Stimulated activated CD4-positive, alpha-beta T cell treated with anti-CD3 and anti-CD28 coated beads, Interleukin-12 subunit alpha, Interleukin-12 subunit beta, amount 100 ng/mL, for 4 hours (primary cell): Measurements from ENCODE around the gene ERCC6L.
A peak's percentile ranks its signal among the peaks of the same experiment; 100 is the strongest.
"Not testable (repeated sequence)": the region's sequence is repeated elsewhere in the genome, so short reads cannot be mapped to it uniquely, and the experiment has no call there.

Experiments used
- DNase-seq: peaks from one replicate; pipeline ENCODE4 v3.0.0-alpha.2; 2020

ERCC6L gene

DNA sequence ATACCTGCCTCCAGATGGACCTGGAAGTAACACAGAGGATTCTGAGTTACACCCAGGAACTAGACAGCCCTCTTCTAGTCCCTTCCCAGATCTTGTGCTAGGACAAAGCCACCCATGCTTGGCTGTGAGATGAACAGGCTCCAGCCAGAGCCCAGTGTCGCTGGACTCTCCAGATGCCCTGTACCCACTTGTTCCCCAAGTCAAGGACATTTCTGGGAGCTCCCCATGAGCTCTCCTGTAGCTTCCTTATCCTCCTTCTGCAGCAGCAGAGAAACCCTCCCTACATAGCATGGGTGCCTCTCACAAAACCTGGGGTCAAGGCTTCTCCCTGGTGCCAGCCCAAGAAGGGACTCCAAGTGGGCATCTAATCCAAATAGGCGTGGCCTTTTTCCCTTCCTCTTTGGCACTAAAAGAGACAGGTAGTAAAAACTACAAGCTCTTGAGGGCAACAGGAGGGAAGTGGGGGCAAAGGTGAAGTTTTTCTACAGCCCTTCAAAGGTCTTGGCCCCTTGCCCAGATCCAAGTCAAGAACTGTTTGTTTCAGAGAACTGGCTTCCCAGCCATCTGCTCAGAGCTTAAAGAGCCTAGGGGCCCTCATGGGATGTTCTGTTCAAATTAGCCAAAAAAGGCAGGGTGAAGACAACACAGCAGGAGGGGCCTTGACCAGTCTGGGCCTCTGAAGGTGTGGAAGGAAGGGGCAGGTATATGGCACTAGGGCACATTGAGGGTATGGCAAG lies 8.5 kb upstream of the ERCC6L start:
- no peak for DNase-seq

- peak; percentile 31 for DNase-seq
These were observed 6.7 kb upstream of the ERCC6L start for GRCh38 chrX:72245461-72246089.

DNA sequence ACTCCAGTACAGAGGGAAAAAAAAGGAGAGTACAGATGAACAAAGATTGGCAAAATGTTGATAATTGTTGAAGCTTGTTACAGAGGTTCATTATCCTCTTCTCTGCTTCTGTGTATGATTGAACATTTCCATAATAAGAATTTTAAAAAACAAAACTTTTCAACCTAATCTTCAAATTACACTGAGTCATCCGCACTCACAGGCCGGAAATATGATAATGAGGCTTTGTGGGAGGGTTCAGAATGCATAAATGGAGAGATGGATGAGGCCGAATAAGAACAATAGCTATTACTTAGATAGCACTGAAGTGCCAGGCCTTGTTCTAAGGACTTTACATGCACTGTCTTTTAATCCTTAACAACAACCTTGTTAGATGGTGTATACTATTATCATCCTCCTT lies 4.6 kb upstream of the ERCC6L start:
- DNase-seq = no peak

DNA sequence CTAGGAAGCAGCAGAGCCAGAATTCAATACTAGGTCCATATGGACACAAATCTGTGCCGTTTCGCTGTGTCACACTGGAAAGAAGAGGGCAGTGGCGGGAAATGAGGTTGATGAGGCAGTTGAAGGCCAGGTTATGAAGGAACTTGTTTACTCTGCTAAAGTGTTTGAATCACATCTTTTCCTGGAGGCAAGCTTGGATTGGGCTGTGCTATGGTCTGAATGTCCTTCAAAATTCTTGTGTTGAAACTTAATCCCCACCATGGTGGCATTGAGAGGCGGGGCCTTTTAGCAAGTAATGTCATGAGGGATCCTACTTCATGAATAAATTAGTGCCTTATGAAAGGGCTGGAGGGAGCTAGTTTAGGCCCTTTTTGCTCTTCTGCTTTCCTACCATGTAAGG lies 2.1 kb upstream of the ERCC6L start:
- no peak for DNase-seq

- no peak for DNase-seq
These were observed 644 bp downstream of the ERCC6L start for GRCh38 chrX:72238183-72238582.

GRCh38 chrX:72236841-72237240 lies 2.0 kb downstream of the ERCC6L start:
- no peak for DNase-seq

DNA sequence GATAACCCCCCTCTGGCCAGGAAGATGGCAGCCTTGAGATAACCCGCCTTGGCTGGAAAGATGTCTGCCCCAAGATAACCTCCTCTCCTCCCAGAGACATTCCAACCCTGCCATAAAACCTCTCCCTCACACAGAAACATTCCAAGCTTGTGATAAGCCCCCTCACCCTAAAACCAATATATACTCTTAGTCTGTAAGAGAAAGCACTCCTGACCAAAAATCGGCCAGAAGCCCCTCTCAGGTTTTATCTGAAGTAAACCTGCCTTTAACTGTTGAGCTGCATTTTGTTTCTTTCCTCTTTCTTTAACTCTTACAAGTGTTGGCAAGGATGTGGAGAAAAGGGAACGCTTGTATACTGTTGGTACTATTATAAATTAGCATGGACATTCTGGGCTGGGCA lies 8.5 kb downstream of the ERCC6L start:
- DNase-seq = no peak

- DNase-seq = not testable (repeated sequence)
These were observed 18.5 kb downstream of the ERCC6L start for GRCh38 chrX:72220375-72220774.

DNA sequence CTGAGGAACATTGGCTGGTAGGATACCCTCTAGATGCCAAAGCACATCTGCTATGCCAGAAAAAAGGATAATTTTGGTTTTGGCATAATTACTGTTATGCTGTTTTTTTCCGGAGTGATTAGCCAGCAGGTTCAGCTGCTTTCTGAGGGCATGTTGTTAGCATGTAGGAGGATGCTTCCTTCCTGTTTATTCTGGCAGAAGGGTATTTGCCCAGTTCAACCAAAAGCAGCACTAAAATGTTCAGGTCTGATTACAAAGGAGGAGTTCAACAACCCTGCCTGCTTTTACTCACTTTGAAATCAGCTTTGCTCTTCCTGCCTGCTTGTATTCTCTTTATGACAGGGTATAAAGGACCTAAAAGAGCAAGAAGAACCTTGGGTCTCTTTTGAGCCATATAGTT lies 21.9 kb downstream of the ERCC6L start:
- no peak for DNase-seq

- DNase-seq = no peak
These were observed 30.6 kb downstream of the ERCC6L start for GRCh38 chrX:72208126-72208800.

DNA sequence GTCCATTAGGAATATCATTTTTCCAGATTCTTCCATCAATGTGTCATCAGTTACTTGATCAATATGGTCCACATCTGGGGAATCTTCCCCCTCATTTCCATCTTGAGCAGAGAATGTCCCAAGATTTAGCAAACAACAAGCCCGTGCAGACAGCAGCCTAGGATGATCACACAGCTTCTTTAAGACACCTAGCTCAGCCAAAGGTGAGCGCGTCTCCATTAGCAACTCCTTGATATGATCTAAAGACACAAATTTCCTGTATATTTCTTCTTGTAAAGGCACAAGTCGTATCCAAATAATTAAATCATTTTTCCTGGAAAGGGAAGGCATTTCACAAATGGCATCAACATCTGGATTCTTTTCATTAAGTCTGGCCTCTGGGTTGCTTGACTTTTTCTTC lies 31.5 kb downstream of the ERCC6L start:
- DNase-seq = no peak

- no peak for DNase-seq
These were observed 33.1 kb downstream of the ERCC6L start for GRCh38 chrX:72205706-72206105.

DNA sequence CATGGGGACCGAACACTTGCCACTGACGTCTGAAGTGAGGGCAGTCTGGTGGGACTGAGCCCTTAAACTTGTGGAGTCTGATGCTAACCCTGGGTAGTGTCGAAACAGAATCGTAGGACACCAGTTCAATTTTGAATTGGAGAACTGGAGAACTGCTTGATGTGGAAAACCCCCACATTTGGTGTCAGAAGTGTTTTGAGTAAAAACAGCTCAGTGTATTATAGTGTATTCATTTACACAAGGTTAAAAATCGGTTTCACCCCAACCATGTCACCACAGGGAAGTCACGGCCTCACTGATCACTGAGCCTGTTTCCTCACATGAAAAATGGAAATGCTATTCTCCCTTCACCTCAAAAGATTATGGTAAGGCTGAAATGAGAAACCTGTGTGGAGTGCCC lies 35.4 kb downstream of the ERCC6L start:
- no peak for DNase-seq

GRCh38 chrX:72202792-72203401 lies 35.9 kb downstream of the ERCC6L start:
- DNase-seq = no peak

GRCh38 chrX:72201836-72202536 lies 36.8 kb downstream of the ERCC6L start:
- DNase-seq = no peak

- DNase-seq = no peak
These were observed 55.9 kb downstream of the ERCC6L start for GRCh38 chrX:72182924-72183323.

DNA sequence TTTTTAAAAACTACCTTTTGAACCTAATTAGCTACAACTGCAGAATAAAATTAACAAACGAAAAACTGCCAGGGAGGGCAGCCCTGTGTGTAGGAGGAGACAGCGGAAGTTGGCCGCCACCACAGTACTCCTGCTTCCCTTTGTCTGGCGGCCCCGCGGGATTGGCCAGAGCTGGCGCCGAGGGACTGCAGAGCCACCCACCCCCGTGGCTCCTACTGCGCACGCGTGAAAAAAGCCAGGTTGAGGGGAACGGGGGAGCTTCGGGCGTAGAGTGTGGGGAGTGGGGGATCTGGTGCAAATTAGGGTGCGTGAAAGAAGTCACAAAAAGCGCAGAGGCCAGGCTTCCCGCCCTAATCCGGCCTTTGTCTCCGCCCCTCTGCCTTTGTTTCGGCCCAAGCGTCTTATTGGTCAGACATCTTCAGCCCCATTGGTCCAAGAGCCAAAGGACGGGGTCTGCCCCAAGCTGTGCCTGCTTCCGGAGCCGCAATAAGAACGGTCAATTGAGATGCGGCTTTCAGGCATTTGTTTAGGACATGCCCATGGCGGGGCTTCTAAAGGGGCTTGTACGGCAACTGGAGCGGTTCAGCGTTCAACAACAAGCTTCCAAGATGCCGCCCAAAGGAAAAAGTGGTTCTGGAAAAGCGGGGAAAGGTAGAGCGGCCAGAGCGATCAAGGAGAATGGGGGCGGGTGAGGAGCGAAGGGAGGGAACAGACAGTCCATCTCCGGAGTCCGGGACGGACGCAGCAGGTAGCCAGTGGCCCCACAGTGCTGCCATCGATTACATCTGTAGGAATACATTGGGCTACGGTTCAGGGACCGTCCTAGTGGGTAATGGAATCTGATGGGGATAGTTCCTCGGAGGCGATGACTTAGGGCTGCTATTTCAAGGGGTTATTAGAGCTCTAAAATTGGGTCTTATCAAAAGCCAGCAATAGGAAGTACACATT lies 57.4 kb downstream of the ERCC6L start, which contains the start of gene PIN4:
PIN4 (plus strand) TSS at position 580 of the 948 bp plus-strand sequence; CDS start at position 609, 29 bp downstream.
- peak; percentile 71 for DNase-seq

GRCh38 chrX:72180539-72180938 lies 58.3 kb downstream of the ERCC6L start:
- DNase-seq = no peak

- DNase-seq = no peak
These were observed 61.8 kb downstream of the ERCC6L start for GRCh38 chrX:72176981-72177380.

DNA sequence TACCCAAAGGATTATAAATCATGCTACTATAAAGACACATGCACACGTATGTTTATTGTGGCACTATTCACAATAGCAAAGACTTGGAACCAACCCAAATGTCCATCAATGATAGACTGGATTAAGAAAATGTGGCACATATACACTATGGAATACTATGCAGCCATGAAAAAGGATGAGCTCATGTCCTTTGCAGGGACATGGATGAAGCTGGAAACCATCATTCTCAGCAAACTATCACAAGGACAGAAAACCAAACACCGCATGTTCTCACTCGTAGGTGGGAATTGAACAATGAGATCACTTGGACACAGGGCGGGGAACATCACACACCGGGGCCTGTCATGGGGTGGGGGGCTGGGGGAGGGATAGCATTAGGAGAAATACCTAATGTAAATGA lies 62.5 kb downstream of the ERCC6L start:
- not testable (repeated sequence) for DNase-seq

DNA sequence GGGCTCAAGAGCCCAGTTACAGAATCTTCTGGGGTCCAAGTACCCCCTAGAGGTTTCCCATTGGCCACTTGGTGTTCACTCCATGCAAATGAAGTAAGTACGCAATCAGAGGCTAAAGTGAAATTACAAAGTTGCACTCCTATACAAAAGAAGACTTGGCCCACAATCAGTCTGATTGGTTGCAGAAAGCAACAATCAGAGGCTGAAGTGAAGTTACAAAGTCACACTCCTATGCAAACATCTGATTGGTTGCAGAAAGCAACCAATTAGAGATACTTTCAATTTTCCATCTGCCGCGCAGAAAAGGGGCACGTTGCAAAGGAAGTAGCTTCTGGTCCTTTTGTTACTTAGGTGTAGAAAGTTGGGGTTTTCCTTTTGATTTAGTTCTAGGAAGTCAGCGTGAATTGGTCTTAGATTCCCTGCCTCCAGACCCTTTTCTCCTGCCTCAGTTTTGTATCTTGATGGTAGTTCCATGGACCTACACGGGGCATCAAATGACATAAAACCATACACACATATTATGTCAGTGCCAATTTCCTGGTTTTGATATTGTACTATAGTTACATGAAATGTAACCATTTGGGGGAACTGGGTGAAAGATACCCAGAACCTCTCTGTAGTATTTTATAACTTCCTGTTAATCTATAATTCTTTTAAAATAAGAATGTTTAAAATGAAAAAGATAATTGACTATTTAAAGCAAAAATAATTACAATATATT lies 69.7 kb downstream of the ERCC6L start:
- no peak for DNase-seq
